Measurements from ENCODE around the gene TNIP1.
A peak's percentile ranks its signal among the peaks of the same experiment; 100 is the strongest.

DNA sequence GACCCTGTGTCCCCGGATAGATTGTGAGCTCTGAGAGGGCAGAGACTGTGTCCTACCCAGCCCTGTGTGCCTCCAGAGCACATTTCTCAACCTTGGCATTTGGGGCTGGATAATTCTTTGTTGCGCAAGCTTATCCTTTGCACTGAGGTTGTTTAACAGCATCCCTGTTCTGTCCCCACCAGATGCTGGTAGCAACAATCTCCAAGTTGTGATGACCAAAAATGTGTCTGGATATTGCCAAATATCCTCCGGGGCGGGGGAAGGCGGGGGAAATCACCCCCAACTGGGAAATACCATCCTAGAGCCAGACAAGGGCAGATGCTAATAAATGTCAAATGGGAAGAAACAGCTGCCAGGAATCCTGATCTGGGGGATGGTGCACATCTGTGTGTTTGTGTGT, 24.0 kb upstream of the TNIP1 start:
- TF ChIP-seq POLR2AphosphoS5 (IDR thresholded peaks at IDR 0.05): peak in 1 of 3 donors; percentile 9
- TF ChIP-seq, protein P1, sequence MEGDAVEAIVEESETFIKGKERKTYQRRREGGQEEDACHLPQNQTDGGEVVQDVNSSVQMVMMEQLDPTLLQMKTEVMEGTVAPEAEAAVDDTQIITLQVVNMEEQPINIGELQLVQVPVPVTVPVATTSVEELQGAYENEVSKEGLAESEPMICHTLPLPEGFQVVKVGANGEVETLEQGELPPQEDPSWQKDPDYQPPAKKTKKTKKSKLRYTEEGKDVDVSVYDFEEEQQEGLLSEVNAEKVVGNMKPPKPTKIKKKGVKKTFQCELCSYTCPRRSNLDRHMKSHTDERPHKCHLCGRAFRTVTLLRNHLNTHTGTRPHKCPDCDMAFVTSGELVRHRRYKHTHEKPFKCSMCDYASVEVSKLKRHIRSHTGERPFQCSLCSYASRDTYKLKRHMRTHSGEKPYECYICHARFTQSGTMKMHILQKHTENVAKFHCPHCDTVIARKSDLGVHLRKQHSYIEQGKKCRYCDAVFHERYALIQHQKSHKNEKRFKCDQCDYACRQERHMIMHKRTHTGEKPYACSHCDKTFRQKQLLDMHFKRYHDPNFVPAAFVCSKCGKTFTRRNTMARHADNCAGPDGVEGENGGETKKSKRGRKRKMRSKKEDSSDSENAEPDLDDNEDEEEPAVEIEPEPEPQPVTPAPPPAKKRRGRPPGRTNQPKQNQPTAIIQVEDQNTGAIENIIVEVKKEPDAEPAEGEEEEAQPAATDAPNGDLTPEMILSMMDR (IDR thresholded peaks at IDR 0.05 in 8 of 11, conservative IDR thresholded peaks at IDR 0.05 in 3 of 11): no peak

Measured in spleen (tissue), 7 donors.